GM21717 (cell line): ENCODE data around the gene GJD2.

Experiments
- ATAC-seq: cut with Tn5 transposase; IDR thresholded peaks from one replicate; pipeline ENCODE4 v1.9.1; 2021; ENCODE audit warnings: mild to moderate bottlenecking, moderate library complexity; ENCODE audit not compliant: unreplicated experiment

Gene GJD2

DNA sequence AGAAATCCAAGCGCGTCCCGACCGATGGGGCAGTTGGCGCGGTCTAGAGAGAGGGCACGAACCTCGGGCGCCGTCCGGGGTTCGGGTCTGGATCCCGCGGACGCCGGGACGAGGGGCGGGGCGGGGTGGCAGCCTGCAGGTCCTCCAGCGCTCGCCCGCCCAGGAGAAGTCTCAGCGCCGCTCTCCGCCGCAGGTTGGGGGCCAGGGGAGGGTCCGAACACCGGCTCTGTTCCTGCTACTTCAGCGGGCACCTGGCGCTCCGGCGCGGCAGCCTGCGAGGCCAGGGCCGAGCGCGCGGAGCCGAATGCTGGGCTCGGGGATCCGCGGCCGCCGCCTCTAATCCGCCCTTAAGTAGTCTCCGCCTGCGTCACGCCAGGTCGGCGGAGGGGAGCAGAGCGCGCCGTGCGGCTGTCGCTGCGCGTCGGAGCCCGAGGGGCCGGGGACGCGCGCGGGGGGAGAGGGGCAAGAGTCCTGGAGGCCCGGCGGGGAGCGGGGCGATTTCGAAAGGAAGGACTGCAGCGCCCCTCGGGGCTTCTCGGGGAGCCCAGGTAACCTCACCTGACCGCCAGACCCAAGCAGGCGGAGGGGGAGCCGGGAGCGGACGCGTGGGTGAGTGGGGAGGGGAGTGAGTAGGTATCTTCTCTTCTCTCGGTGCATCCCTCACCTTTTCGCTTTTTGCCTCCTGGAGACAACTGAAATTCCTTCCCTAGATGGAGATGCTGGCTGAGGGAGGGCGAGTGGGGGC lies at the start of gene GJD2:
Gene GJD2 (minus strand): TSS at position 325 of the 745 bp plus-strand sequence. CDS start 510 bp downstream, outside the sequence.
- ATAC-seq = no peak

DNA sequence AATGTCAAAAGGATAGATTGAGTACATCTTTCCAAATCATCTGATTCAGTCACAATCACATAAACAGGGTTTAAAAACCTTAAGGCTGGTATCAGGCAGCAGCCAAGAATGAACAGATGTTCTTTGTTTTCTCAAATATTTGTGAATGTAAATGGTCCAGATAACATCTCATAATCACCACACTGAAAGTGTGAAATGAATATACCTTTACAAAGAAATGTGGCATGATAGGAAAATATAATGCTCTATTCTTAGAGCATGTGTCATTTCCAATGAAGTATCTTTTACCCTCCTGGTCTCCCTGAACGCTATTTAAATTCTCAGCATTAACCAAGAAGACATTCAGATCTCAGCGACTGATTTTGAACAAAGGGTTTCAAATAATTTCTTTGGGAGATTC lies 49.3 kb upstream of the GJD2 start:
- no peak for ATAC-seq

DNA sequence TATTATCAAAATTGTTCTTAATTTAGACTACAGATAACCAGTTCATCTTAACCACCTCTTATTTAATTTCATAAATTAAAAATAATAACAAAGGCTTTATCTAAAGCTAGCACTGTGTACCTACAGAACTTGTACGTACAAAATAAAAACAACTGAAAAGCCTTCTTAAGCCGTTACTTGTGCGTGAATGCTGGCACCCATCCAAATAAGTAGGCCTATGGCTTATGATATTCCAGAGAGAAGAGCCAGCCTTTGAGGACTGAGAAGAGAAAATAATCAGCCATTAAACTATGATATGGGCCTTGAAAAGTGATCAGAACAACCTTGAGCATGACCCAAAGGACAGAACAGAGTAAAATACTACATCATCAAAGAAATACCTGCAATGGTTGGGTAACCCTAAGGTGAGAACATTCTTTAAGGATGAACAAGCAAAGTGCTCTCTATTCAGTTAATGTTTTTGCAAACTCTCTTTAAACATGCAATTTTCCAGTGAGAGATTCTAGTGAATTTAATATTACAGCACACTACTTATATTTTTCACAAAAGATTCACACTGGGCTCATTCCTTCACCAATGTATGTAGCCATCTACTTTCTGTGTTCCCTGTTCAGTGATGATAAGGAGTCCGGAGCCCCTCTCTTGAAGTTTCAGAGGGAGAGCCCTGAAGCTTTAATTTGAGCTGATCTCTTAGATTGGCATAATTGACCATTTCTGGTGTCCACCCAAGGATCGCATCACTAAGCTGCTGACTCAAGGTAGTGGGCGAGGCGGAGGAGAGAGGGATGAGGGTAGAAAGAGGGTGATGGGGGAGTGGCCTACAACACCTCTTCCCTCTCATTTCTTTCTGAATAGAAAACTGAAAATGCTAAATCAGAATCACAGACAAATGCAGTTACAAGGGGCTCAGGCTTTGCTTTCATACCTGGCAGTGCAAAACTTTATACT lies 48.3 kb upstream of the GJD2 start:
- ATAC-seq = no peak

DNA sequence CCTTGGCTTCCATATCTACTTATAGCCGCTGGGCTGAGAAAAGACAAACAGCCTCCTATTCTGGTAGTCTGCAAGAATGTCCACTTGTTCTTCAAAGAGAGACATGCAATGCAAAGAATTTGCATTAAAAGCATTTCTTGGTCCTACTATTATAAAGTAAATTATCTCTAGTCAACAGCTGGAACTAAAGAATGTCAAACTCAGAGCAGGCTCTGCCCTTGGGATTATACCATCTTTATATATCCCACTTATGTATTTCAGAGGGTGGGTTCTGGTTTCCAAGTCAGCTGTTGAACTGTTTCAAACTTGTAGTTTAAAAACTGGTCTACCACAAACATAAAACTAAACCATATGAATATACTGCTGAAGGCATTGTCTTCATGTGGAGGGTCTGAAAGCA lies 47.6 kb upstream of the GJD2 start:
- no peak for ATAC-seq

DNA sequence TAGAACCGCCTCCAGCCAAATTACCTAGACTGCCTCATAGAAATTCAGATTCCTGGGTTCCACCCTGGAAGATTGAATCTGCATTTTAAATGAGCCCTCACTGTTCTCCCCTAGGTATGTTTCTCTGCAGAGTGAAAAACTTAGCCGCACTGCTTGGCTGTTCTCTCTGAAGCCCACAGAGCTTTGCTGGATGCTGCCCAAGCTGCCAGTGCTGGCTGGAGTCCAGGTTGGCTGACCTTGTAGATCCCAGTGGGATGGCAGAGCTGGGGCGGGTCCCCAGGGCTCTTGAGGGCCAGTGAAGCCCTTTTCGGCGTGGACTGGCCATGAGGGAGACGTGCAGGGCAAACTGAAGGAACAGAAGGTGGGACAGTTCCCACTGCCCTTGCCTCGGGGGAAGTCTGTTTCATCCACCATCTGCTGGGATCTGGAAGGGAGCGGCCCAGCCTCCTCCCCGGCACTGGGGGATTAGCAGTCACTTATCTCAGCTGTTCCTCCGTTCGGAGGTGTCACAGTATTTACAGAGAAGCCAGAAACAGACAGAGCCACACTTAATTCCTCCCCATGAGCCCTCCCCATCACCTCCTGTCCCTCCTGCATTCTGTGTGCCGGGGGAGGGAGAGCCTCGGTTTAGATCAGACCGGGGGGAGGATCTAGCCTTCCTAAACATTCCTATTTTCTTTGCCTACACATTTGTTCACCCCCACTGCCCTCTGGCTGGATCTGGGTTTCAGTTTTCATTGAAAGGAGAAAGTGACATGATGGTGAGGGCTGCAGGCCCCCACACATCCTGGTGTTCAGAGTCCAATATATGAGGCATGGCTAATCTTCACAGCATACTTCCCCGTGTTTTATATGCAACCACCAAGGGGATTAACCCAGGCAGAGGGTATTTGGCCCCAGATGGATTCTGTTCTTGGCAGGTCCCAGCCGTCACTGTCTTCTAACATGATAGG lies 44.6 kb upstream of the GJD2 start:
- no peak for ATAC-seq

DNA sequence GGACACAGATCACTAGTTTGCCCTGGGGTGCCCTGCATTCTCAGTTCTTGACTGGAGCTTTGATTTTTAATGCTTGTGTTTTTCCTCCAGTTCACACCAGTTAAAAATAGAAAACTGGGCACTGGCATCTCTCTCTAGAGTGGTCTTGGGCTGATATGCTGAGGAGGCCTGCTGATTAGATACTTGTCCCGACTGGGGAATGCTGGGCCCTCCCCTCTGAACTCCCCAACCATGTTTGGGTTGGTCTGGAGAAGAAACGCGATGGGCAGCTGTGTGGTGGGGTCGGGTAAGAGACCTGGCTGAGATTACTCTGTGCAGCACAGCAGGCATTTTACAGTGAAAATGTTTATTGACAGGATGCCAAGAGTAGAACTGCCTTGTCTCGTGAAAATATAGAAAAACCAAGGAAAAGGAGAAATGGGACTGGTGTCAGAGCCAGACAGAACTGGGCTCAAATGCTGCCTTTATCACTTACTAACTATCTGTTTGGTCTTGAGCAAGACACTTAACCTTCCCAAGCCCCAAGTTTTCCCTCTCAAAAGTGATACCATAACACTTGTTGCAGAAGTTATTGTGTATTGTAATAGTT lies 42.1 kb upstream of the GJD2 start:
- ATAC-seq = no peak

DNA sequence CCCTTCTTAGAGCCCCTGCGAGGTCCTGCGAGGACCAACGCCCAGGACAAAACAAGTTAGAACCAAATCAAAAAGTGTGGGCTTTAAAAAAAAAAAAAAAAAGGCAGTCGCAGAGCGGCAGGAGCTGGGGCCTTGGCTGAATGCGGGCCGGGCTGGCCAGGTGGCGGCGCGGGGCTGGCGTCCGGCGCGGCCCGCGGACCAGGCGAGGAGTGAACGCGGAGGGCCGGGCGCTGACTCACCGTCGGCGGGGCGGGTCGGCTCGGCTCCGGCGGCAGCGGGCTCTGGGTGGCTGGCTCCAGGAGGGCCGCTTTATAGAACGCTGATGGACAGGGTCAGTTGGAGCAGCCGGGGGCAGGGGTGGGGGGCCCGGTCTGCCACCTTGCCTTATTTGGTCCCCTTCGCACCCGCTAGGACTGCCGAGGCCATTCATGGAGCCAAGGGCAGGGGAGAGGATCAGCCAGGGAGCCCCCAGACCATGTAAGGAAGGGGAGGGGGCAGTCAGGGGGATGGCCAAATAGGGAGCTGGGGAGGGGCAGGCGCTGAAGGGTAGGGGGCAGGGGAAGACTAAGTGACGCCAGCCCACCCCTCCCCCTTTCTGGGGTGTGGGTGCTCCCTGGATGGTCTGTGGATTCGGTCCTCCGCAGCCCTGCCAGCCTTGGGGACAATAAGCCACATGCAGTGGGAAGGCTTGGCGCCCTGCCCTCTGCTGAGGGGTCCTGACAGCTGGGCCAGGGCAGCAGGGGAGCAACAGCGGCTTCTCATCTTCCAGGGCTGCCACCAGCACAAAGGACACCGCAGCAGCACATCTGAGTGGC lies 40.7 kb upstream of the GJD2 start, which contains the start of gene ACTC1:
Gene ACTC1 (minus strand): TSS at position 283 of the 815 bp plus-strand sequence. CDS start 741 bp downstream, outside the sequence.
- no peak for ATAC-seq

DNA sequence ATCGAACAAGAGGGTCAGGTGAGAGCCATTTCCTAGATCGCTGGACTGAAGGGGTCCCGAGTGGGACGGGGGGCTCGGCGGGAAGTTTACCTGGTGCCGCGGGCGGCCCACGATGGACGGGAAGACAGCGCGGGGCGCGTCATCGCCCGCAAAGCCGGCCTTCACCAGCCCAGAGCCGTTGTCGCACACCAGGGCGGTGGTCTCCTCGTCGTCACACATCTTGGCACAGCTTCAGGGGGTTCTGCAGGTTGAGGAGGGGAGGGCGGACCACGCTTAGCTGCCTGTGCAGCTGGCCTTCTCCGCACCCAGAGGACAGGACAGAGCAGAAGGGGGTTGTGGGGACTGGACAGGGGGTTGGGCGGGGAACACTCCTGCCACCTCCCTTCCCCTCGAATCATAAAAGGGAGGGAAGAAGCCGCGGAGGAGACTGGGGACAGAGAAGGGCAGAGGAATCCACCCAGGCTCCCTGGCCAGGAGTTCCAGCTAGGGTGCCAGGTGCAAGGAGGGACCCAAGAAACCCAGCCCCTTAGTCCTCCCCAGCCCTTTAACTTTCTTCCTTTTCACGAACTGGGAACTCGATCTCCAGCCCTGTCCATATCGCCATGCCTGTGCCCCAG lies 39.9 kb upstream of the GJD2 start:
- no peak for ATAC-seq

DNA sequence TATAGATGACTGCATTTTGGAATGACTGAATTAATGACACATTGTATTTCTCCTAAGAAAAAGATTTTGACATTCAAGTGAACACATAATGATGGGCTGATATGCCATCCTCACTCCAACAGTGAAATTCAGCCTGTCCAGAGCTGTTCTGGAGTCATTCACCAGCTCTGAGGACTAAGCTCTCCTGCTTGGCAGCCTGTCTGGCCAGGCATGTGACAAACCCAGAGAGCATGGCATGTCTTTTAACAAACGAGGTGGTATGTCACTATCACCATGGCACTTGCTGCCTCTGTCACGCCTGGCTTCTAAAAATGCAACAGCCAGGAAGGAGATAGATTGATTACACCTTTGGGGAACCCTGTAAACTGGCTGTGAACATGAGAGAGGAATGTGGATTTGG lies 39.1 kb upstream of the GJD2 start:
- no peak for ATAC-seq

DNA sequence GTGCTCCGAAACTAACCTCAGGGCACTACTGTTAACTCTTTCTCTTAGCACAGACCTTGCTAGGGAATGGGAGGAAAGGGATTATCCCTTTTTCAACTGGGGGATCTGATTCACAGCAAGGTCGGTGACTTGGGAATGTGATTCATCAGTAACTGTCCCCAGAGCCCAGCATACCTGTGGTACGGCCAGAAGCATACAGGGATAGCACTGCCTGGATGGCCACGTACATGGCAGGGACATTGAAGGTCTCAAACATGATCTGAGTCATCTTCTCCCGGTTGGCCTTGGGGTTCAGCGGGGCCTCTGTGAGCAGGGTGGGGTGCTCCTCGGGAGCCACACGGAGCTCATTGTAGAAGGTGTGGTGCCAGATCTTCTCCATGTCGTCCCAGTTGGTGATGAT lies 38.3 kb upstream of the GJD2 start:
- no peak for ATAC-seq

DNA sequence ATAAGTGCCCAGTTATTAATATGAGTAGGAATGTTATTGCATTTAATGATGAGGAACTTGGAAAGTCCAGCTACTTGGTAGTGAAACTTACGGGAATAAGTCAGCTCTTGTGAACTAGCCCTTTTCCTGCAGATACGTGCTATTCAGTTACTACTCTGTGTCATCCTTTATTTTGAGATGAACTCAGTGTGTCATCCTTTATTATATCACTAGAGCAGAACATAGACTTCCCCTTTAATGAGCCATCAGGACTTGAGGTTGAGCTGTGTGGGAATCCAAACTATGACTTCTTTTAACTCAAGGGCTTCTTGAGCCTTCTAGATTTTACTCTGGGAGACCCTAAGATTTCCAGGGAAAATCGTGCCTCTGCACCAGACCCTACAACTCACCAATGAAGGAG lies 36.9 kb upstream of the GJD2 start:
- no peak for ATAC-seq

DNA sequence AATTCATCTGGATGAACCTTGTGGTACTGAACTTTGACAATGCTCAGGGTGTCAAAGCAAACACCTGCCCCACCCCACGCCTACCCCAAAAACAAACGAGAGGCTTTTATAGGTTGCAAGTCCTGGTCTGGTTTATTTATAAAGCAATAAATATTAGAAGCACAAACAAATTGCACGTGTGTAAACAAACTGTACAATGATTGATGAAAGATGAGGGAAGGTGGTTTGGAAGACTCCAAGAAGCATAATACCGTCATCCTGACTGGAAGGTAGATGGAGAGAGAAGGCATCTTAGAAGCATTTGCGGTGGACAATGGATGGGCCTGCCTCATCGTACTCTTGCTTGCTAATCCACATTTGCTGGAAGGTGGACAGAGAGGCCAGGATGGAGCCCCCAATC lies 35.3 kb upstream of the GJD2 start:
- ATAC-seq = no peak

DNA sequence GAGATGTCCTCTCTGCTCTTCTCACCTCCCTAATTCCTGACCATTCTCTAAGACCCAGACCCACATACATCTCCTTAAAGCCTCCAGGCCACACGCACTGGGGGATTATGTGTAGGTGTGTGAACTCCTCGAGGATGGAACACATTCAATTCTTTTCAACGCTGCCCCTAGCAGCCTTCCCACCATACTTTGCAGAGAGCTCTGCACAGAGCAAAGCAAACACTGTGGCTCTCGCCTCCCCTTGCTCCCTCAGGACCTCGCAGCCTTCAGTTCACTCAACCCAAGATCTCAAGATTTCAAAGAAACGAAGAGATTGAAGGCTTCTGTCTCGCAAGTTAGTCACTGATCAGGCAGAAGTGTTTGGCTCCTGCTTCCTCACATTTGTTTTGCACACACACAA lies 34.5 kb upstream of the GJD2 start:
- ATAC-seq = no peak

DNA sequence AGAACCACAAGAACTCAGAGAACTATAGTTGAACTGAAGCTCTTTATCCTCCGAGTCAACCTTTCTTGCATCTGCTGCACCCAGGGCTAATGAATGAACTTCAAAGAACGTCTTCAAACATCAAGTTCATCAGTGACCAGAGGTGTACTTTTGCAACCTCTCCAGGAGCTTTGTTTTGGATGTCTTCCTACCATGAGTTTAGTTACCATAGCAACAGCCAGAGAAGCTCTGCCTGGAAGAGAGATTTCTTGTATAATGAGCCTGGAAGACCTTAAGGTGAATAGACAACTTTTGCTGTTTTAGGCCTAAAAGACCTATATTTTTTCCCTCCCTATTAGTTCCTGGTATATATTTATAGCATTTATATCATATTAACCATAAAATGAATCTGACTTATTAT lies 31.4 kb upstream of the GJD2 start:
- ATAC-seq = no peak

DNA sequence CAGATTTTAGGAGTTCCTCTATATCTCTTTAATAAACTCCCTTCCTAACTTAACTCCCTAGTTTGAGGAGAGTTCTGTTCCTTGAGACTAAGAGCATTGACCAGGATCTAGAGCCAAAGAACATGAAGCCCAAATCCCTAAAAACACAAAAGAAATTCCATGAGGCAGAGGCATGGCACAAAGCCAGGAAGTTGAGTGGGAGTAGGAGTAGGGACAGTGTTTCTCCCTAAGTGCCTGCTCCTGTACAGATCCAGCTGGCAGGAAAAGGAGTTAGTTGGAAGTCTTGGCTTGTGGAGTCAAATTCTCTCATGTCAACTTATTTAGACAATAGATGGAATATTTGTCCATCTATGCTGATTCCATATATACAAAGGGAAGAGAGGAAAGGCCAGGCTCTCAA lies 29.2 kb upstream of the GJD2 start:
- ATAC-seq = no peak

DNA sequence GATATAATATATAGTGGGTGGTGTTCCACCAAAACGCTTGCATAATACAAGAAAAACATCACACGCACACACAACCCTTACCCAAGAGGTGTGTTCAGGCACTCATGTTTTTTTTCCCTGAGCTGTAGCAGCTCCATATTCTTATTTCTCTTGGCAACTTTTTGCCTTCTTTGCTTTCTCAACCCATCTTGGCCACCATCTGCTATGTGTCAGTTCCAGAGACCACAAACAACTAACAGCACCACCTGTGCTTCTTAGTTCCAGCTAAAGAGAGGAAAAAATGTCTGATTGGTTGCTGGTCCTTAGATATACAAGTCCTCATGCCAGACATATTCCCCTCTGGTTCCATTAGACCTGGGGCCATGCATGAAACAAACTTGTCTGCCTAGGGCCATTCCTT lies 28.6 kb upstream of the GJD2 start:
- ATAC-seq = no peak

DNA sequence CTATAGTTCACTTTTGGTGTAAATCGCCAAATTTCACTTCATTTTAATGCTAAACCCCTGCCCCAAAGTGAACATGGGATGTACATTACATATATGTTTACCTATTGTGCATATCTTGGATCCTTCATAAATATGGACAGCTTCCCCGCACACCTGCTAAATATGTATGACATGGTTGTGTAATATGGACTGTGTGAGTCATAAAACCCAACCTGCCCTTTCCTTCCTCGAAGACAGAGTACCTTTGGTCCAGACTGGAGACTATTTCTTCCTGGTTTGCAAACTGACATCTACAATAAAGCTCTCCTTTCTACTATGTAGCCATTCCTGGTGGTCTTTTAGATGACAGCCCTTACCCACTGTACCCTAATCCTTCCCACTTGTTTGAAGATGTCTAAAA lies 28.1 kb upstream of the GJD2 start:
- no peak for ATAC-seq

DNA sequence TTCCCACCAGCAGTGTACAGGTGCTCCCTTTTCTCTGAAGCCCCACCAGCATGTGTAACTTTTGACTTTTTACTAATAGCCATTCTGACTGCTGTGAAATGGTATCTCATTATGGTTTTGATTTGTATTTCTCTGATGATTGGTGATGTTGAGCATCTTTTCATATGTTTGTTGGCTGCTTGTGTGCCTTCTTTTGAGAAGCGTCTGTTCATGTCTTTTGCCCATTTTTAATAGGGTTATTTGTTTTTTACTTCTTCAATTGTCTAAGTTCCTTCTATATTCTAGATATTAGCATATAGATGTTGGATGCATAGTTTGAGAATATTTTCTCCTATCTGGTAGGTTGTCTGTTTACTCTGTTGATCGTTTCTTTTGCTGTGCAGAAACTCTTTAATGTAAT lies 25.9 kb upstream of the GJD2 start:
- no peak for ATAC-seq

DNA sequence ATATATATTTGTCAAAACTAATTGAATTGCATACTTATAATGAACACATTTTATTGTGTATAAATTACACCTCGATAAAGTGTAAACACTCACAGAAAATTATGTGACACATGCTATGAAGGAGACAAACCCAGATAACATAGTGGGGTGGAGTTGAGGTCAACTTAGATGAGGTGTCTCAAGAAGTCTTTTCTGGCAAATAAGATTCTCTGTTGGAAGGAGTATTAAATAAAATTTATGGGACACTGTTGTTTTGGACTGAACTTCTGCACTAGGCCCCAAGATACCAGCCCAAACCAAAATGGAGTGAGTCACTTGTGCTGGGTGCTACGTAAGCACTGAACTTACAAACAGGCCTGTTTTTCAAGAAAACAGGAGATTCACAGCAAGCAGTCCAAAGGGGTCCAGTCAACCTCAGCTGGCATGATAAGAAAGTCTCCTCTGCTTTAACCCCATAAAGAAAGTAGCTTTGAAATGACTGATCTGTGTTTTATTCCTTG lies 21.9 kb upstream of the GJD2 start:
- ATAC-seq = no peak
